HepG2 (cell line): ENCODE results near the gene KRTAP1-4. TPM values are rescaled to one million over a fixed set of nuclear protein-coding genes. Genes with fewer than 3 reads are reported as not detected.

ENCODE experiments used
- ATAC-seq: fragments of 200-7000 bp; cut with Tn5 transposase; 3 replicates; pipeline ENCODE4 v1.9.1; 2020; ENCODE audit warnings: mild to moderate bottlenecking, moderate library complexity
- BruUV-seq: library from RNA; stranded (reverse); fragments of 400-500 nt; replicated peaks from 2 replicates; lab custom pipeline; 2021; lab: Mats Ljungman, UMichigan
- CTCF ChIA-PET: fragments of 300-600 bp; formaldehyde crosslinking; extraction: SDS; loops from one replicate; lab custom pipeline; 2021; ENCODE audit warnings: low total read pairs, inconsistent platforms, low intra/inter-chr PET ratio; lab: Yijun Ruan, JAX
- POLR2A ChIA-PET: fragments of 350-600 bp; sonication (Branson Sonifier 250); formaldehyde crosslinking; loops from one replicate; lab custom pipeline; 2020; ENCODE audit warnings: antibody characterized with exemption, inconsistent platforms; lab: Yijun Ruan, JAX
- DNase-seq: peaks from one replicate; pipeline ENCODE4 v3.0.0-alpha.2; 2015; ENCODE audit warnings: low spot score
- FAIRE-seq: peaks from 3 replicates; lab custom pipeline; 2011; peaks lifted over from hg19 to GRCh38; lab: Jason Lieb, UNC
- H2AFZ ChIP-seq: one replicate; pipeline ENCODE4 v1.6.1; 2011; ENCODE audit warnings: low read length, inconsistent platforms
- H3K27ac ChIP-seq: fragments of 300-600 bp; 3 replicates; pipeline ENCODE4 v1.8.0; 2011; ENCODE audit warnings: mixed run types, mild to moderate bottlenecking, mixed read lengths, low read length, inconsistent platforms; ENCODE audit not compliant: insufficient read depth; ENCODE audit errors: extremely low read length
- H3K27me3 ChIP-seq, 2 experiments: fragments of 200-600 bp in 1 of 2; 2 replicates in 1 of 2; 3 replicates in 1 of 2; pipeline versions ENCODE4 v1.6.0 to v1.8.0; 2011; ENCODE audit warnings: low read length in 2 of 2, mild to moderate bottlenecking in 2 of 2, moderate library complexity in 2 of 2, inconsistent platforms in 1 of 2; ENCODE audit not compliant: insufficient read depth in 2 of 2, control insufficient read depth in 1 of 2
- H3K36me3 ChIP-seq, 2 experiments: fragments of 200-600 bp in 1 of 2; replicated peaks in 1 of 2; 2 replicates in 1 of 2; 3 replicates in 1 of 2; pipeline versions ENCODE4 v1.5.1 to v1.8.0; 2011; ENCODE audit warnings: low read length in 2 of 2, inconsistent platforms in 1 of 2; ENCODE audit not compliant: insufficient read depth in 2 of 2, control insufficient read depth in 1 of 2
- H3K4me1 ChIP-seq: 2 replicates; pipeline ENCODE4 v1.5.1; 2012; ENCODE audit warnings: low read length, inconsistent platforms; ENCODE audit not compliant: insufficient read depth
- H3K4me2 ChIP-seq: 2 replicates; pipeline ENCODE4 v1.6.0; 2011; ENCODE audit warnings: low read depth, low read length, inconsistent platforms
- H3K4me3 ChIP-seq, 3 experiments: fragments of 200-600 bp in 1 of 3; sonication (generic), shearing (Covaris generic) in 1 of 3; replicated peaks in 1 of 3; 2 replicates each; pipeline ENCODE4 v1.5.1; 2011 to 2016; ENCODE audit warnings: low read length in 3 of 3, inconsistent platforms in 2 of 3, low read depth in 2 of 3, mild to moderate bottlenecking in 2 of 3, control low read depth in 1 of 3, mixed read lengths in 1 of 3; ENCODE audit not compliant: insufficient read depth in 1 of 3
- H3K79me2 ChIP-seq: one replicate; pipeline ENCODE4 v1.6.1; 2011; ENCODE audit warnings: low read length, inconsistent platforms; ENCODE audit not compliant: insufficient read depth
- H3K9ac ChIP-seq: 2 replicates; pipeline ENCODE4 v1.6.0; 2011; ENCODE audit warnings: mild to moderate bottlenecking, low read depth, low read length, inconsistent platforms; ENCODE audit not compliant: insufficient read depth
- H3K9me3 ChIP-seq: 2 replicates; pipeline ENCODE4 v1.5.1; 2012; ENCODE audit warnings: mild to moderate bottlenecking, low read length
- H4K20me1 ChIP-seq: 2 replicates; pipeline ENCODE4 v1.6.0; 2011; ENCODE audit warnings: inconsistent platforms, mild to moderate bottlenecking, low read length, moderate library complexity; ENCODE audit not compliant: insufficient read depth
- FOSL2 ChIP-seq: sonication (generic); formaldehyde crosslinking; IDR thresholded peaks from 2 replicates; pipeline ENCODE4 v1.4.0; 2020; ENCODE audit warnings: missing genetic modification reagents
- MAFF ChIP-seq: IDR thresholded peaks from 2 replicates; pipeline ENCODE4 v1.6.1; 2011; ENCODE audit warnings: low read depth, low read length, improper control_type of control experiment
- MAFK ChIP-seq, 2 experiments: IDR thresholded peaks in 1 of 2; conservative IDR thresholded peaks in 1 of 2; 2 replicates each; pipeline ENCODE4 v1.6.1; 2011; ENCODE audit warnings: improper control_type of control experiment in 2 of 2, low read length in 2 of 2
- NAIF1 ChIP-seq: sonication (generic); formaldehyde crosslinking; IDR thresholded peaks from 2 replicates; pipeline ENCODE4 v1.5.0; 2020; ENCODE audit warnings: mild to moderate bottlenecking, missing genetic modification reagents, borderline replicate concordance
- SOX13 ChIP-seq, 3 experiments: fragments of 450-650 bp in 1 of 3; sonication (generic) in 1 of 3; formaldehyde crosslinking in 1 of 3; IDR thresholded peaks in 2 of 3; conservative IDR thresholded peaks in 1 of 3; 2 replicates each; pipeline versions ENCODE4 v1.5.0 to v1.6.1; 2016 to 2020; ENCODE audit warnings: antibody characterized with exemption in 1 of 3, mild to moderate bottlenecking in 1 of 3, missing compliant biosample characterization in 1 of 3, missing genetic modification reagents in 1 of 3, moderate library complexity in 1 of 3
- TEAD3 ChIP-seq: optimal IDR thresholded peaks from 2 replicates; pipeline ENCODE3; 2016; ENCODE audit warnings: borderline replicate concordance
- ZFY ChIP-seq: sonication (generic); formaldehyde crosslinking; IDR thresholded peaks from 2 replicates; pipeline ENCODE4 v1.4.0; 2020; ENCODE audit warnings: missing genetic modification reagents
- ZNF839 ChIP-seq: sonication (generic); formaldehyde crosslinking; IDR thresholded peaks from 2 replicates; pipeline ENCODE4 v1.4.0; 2020; ENCODE audit warnings: missing genetic modification reagents, mild to moderate bottlenecking, borderline replicate concordance
- WGBS: methylation state at CpG from one replicate; pipeline ENCODE4 v1.1.6; 2017; ENCODE audit warnings: low lambda C conversion rate; 5-methylcytosine and 5-hydroxymethylcytosine counted together
- in situ Hi-C: cut with HindIII; loops from 2 replicates; pipeline ENCODE4 v1.10.0; 2017; ENCODE audit warnings: low pct_unique_long_range_greater_than_20kb; ENCODE audit not compliant: extremely low pct_ligation_motif_present
- intact Hi-C: fragments of 100-400 bp; cut with micrococcal nuclease; formaldehyde crosslinking; loops from one replicate; pipeline ENCODE4 v1.10.0; 2022; ENCODE audit not compliant: unreplicated experiment
- polyA plus RNA-seq, 8 experiments: library from polyadenylated mRNA; depleted of rRNA in 3 of 8; stranded (reverse) in 7 of 8; unstranded in 1 of 8; fragments of >200 nt; fragmentation: Illumina TruSeq in 4 of 8; extraction: Trizol in 4 of 8; gene quantifications; 2 replicates each; pipeline versions ENCODE4 v1.2.1 to v1.2.3, GENCODE V29; 2011 to 2016; ENCODE audit warnings: low read depth in 4 of 8, missing spikeins in 1 of 8, mixed read lengths in 1 of 8; ENCODE audit not compliant: insufficient read depth in 1 of 8
- total RNA-seq, 5 experiments: library from RNA; depleted of rRNA; stranded (reverse); fragments of >200 nt; fragmentation: Illumina TruSeq; extraction: Trizol; gene quantifications; 2 replicates each; pipeline ENCODE4 v1.2.3, GENCODE V29; 2016; ENCODE audit warnings: low read depth in 1 of 5
- TF ChIP-seq, protein P1 (sequence below): sonication (generic); formaldehyde crosslinking; IDR thresholded peaks from 2 replicates; pipeline ENCODE4 v1.5.1; 2020; ENCODE audit warnings: mild to moderate bottlenecking, missing genetic modification reagents, moderate library complexity
- TF ChIP-seq, protein P2 (sequence below): sonication (generic); formaldehyde crosslinking; IDR thresholded peaks from 2 replicates; pipeline ENCODE4 v1.4.0; 2020; ENCODE audit warnings: missing genetic modification reagents, borderline replicate concordance
- TF ChIP-seq, protein P3 (sequence below): IDR thresholded peaks from 2 replicates; pipeline ENCODE4 v1.4.0; 2020; ENCODE audit warnings: mild to moderate bottlenecking, missing genetic modification reagents

Gene KRTAP1-4
- total and polyA plus RNA-seq, 2 of the 13 experiments (the other 11 are each of a cell fraction or from before 2014, with no cell fraction given) = not detected

DNA sequence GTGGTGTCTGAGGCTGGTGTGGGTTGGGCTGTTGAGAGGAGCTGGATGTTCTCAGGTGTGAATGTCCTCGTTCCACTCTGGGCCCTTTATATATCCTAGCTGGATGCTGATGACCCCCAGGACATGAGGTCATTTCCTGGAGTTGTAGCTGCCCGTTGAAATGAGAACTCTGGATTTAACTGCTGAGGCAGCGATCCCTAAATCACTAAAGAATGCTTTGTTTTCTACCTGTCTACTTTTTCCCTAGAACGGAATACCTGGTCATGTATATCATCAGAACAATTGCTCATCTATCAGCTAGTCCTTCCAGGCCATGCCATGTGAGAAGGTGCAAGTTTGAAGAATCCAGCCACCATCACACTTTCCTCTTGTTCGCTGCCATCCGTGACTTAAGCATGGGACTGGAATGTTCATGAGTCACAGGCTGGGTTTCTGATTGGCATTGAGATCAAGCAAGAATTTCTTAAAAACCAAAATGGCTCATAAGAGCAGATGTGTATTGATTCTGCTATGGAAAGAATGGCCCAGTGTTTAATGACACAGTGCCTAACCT, 30.1 kb upstream of the KRTAP1-4 start, which contains the start of gene KRTAP2-3:
Gene KRTAP2-3, minus strand, starts transcription at position 63 of the 553 bp plus-strand sequence. CDS start 64 bp downstream, outside the sequence.
- in situ Hi-C loops = no loop called here
- Histone ChIP-seq H3K27ac (peak within 1 kb of the TSS; percentile 79), H2AFZ (no peak within 1 kb of the TSS), H4K20me1 (no peaks in the 10 kb centered on the region), H3K27me3 (no peaks in the 10 kb centered on the region), H3K4me1 (peaks cover 55% of the 10 kb centered on the region), H3K9me3 (no peaks in the 10 kb centered on the region), H3K4me2 (peak within 1 kb of the TSS; percentile 51), H3K4me3 (no peak within 1 kb of the TSS; a peak in 1 of 6 replicates), H3K9ac (peak within 1 kb of the TSS; percentile 51), H3K36me3 (no peaks in the 10 kb centered on the region), H3K79me2 (no peaks in the 10 kb centered on the region)
- CTCF ChIA-PET = no interaction called here
- POLR2A ChIA-PET = interaction anchor here (0.6 to 1.4 kb wide), 3 partner anchors 103 to 156 kb away, joined by 3 to 15 read pairs (median 3); no protein-coding TSS in a partner anchor
- no TSS peak for BruUV-seq
- no peak for ATAC-seq
- FAIRE-seq = no peak
- TF ChIP-seq FOSL2 (CRISPR knock-in tag) (peak; percentile 67), MAFK (conservative IDR thresholded peaks at IDR 0.05 in 1 of 2, IDR thresholded peaks at IDR 0.05 in 1 of 2; ENCODE audit: low read length in 2 of 2) (peak; percentile 70 to 76), SOX13 (IDR thresholded peaks at IDR 0.05) (no peak), SOX13 (CRISPR knock-in tag; conservative IDR thresholded peaks at IDR 0.05 in 1 of 2, IDR thresholded peaks at IDR 0.05 in 1 of 2) (0 out of 4 replicates have a peak, but pooled peaks of 1 of the 2 experiments have one; percentile 13), ZNF839 (CRISPR knock-in tag) (no peak), NAIF1 (CRISPR knock-in tag) (no peak), TEAD3 (CRISPR knock-in tag) (peak; percentile 56), ZFY (CRISPR knock-in tag) (no peak), MAFF (peak; percentile 70)
- TF ChIP-seq, protein P1, sequence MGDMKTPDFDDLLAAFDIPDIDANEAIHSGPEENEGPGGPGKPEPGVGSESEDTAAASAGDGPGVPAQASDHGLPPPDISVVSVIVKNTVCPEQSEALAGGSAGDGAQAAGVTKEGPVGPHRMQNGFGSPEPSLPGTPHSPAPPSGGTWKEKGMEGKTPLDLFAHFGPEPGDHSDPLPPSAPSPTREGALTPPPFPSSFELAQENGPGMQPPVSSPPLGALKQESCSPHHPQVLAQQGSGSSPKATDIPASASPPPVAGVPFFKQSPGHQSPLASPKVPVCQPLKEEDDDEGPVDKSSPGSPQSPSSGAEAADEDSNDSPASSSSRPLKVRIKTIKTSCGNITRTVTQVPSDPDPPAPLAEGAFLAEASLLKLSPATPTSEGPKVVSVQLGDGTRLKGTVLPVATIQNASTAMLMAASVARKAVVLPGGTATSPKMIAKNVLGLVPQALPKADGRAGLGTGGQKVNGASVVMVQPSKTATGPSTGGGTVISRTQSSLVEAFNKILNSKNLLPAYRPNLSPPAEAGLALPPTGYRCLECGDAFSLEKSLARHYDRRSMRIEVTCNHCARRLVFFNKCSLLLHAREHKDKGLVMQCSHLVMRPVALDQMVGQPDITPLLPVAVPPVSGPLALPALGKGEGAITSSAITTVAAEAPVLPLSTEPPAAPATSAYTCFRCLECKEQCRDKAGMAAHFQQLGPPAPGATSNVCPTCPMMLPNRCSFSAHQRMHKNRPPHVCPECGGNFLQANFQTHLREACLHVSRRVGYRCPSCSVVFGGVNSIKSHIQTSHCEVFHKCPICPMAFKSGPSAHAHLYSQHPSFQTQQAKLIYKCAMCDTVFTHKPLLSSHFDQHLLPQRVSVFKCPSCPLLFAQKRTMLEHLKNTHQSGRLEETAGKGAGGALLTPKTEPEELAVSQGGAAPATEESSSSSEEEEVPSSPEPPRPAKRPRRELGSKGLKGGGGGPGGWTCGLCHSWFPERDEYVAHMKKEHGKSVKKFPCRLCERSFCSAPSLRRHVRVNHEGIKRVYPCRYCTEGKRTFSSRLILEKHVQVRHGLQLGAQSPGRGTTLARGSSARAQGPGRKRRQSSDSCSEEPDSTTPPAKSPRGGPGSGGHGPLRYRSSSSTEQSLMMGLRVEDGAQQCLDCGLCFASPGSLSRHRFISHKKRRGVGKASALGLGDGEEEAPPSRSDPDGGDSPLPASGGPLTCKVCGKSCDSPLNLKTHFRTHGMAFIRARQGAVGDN = peak; percentile 73
- TF ChIP-seq, protein P2, sequence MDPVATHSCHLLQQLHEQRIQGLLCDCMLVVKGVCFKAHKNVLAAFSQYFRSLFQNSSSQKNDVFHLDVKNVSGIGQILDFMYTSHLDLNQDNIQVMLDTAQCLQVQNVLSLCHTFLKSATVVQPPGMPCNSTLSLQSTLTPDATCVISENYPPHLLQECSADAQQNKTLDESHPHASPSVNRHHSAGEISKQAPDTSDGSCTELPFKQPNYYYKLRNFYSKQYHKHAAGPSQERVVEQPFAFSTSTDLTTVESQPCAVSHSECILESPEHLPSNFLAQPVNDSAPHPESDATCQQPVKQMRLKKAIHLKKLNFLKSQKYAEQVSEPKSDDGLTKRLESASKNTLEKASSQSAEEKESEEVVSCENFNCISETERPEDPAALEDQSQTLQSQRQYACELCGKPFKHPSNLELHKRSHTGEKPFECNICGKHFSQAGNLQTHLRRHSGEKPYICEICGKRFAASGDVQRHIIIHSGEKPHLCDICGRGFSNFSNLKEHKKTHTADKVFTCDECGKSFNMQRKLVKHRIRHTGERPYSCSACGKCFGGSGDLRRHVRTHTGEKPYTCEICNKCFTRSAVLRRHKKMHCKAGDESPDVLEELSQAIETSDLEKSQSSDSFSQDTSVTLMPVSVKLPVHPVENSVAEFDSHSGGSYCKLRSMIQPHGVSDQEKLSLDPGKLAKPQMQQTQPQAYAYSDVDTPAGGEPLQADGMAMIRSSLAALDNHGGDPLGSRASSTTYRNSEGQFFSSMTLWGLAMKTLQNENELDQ (CRISPR knock-in tag) = no peak
- TF ChIP-seq, protein P3, sequence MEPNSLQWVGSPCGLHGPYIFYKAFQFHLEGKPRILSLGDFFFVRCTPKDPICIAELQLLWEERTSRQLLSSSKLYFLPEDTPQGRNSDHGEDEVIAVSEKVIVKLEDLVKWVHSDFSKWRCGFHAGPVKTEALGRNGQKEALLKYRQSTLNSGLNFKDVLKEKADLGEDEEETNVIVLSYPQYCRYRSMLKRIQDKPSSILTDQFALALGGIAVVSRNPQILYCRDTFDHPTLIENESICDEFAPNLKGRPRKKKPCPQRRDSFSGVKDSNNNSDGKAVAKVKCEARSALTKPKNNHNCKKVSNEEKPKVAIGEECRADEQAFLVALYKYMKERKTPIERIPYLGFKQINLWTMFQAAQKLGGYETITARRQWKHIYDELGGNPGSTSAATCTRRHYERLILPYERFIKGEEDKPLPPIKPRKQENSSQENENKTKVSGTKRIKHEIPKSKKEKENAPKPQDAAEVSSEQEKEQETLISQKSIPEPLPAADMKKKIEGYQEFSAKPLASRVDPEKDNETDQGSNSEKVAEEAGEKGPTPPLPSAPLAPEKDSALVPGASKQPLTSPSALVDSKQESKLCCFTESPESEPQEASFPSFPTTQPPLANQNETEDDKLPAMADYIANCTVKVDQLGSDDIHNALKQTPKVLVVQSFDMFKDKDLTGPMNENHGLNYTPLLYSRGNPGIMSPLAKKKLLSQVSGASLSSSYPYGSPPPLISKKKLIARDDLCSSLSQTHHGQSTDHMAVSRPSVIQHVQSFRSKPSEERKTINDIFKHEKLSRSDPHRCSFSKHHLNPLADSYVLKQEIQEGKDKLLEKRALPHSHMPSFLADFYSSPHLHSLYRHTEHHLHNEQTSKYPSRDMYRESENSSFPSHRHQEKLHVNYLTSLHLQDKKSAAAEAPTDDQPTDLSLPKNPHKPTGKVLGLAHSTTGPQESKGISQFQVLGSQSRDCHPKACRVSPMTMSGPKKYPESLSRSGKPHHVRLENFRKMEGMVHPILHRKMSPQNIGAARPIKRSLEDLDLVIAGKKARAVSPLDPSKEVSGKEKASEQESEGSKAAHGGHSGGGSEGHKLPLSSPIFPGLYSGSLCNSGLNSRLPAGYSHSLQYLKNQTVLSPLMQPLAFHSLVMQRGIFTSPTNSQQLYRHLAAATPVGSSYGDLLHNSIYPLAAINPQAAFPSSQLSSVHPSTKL (CRISPR knock-in tag) = 0 out of 2 replicates have a peak, but pooled peaks have one; percentile 13
- peak; percentile 36 for DNase-seq
- 91% methylated on average over 6 of the region's 6 CpGs for WGBS
- intact Hi-C loops = no loop called here
